Keratinocyte (primary cell): ENCODE results near the gene SLC2A5.

ENCODE experiments used
- CTCF ChIP-seq, 3 experiments: IDR thresholded peaks in 1 of 3; conservative IDR thresholded peaks in 1 of 3; optimal IDR thresholded peaks in 1 of 3; 2 replicates in 2 of 3; 3 replicates in 1 of 3; pipeline versions ENCODE3 to v1.5.1; 2011; ENCODE audit warnings: low read length in 3 of 3, mild to moderate bottlenecking in 3 of 3, moderate library complexity in 2 of 3, control low read depth in 1 of 3, inconsistent platforms in 1 of 3; ENCODE audit not compliant: insufficient read depth in 2 of 3; ENCODE audit errors: extremely low read depth in 1 of 3
- EZH2 ChIP-seq: IDR thresholded peaks from one replicate; pipeline ENCODE4 v1.6.1; 2012; ENCODE audit warnings: inconsistent platforms, mild to moderate bottlenecking, low read length, moderate library complexity

- TF ChIP-seq CTCF (optimal IDR thresholded peaks at IDR 0.05 in 1 of 3, IDR thresholded peaks at IDR 0.05 in 1 of 3, conservative IDR thresholded peaks at IDR 0.05 in 1 of 3; ENCODE audit: extremely low read depth in 1 of 3, insufficient read depth in 2 of 3, low read length in 3 of 3) (no peak), EZH2 (no peak)
Observed at GRCh38 chr1:9039761-9040658, 29.4 kb downstream of the SLC2A5 start.
